Thyroid gland (tissue), 4 donors: ENCODE measurements around the gene MGAT1.

Experiments used
- POLR2A ChIP-seq, 2 donors: fragments of 450-650 bp; IDR thresholded peaks; one replicate each; pipeline ENCODE4 v1.6.1; 2017; ENCODE audit warnings: antibody characterized with exemption in 2 of 2, mild to moderate bottlenecking in 2 of 2, moderate library complexity in 1 of 2
- TF ChIP-seq, protein P1 (sequence below), 6 experiments: fragments of 200-600 bp in 3 of 6; fragments of 450-650 bp in 3 of 6; sonication (generic) in 3 of 6; IDR thresholded peaks; one replicate each; pipeline ENCODE4 v1.5.1; 2016 to 2019; ENCODE audit warnings: antibody characterized with exemption in 6 of 6, mild to moderate bottlenecking in 2 of 6, inconsistent platforms in 1 of 6, moderate library complexity in 1 of 6

DNA sequence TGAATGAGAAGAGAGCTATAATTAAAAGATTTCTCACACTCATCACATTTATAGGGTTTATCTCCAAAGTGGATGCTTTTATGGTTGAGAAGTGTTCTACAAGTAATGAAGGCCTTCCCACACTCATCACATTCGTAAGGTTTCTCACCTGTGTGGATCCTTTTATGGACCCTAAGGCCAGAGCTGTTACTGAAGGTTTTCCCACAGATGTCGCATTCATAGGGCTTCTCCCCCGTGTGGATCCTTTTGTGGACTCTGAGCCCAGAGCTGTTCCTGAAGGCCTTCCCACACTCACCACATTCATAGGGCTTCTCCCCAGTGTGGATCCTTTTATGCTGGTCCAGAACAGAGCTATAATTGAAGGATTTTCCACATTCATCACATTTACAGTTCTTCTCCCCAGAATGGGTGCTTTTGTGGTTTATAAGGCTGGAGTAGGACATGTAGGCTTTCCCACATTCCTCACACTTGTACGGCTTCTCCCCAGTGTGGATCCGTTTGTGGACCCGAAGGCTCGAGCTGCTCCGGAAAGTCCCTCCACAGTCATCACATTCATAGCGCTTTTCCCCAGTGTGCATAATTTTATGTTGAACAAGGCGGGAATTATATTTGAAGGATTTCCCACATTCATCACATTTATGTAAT is 48.0 kb upstream of the MGAT1 start:
- TF ChIP-seq, protein P1, sequence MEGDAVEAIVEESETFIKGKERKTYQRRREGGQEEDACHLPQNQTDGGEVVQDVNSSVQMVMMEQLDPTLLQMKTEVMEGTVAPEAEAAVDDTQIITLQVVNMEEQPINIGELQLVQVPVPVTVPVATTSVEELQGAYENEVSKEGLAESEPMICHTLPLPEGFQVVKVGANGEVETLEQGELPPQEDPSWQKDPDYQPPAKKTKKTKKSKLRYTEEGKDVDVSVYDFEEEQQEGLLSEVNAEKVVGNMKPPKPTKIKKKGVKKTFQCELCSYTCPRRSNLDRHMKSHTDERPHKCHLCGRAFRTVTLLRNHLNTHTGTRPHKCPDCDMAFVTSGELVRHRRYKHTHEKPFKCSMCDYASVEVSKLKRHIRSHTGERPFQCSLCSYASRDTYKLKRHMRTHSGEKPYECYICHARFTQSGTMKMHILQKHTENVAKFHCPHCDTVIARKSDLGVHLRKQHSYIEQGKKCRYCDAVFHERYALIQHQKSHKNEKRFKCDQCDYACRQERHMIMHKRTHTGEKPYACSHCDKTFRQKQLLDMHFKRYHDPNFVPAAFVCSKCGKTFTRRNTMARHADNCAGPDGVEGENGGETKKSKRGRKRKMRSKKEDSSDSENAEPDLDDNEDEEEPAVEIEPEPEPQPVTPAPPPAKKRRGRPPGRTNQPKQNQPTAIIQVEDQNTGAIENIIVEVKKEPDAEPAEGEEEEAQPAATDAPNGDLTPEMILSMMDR (IDR thresholded peaks at IDR 0.05) = no peak
- TF ChIP-seq POLR2A (IDR thresholded peaks at IDR 0.05) = no peak
